Ascending aorta (tissue), 2 donors: Measurements from ENCODE around the gene KIAA1549. TPM values are rescaled to one million over a fixed set of nuclear protein-coding genes. Genes with fewer than 3 reads are reported as not detected.

Experiments
- DNase-seq, 2 donors: peaks; one replicate each; pipeline ENCODE4 v3.0.0-alpha.2; 2019; ENCODE audit warnings: low spot score in 2 of 2
- H3K27ac ChIP-seq, 2 donors: fragments of 200-600 bp; sonication (generic); one replicate each; pipeline ENCODE4 v1.5.1; 2016 to 2017; ENCODE audit warnings: mild to moderate bottlenecking in 1 of 2
- H3K27me3 ChIP-seq: fragments of 200-600 bp; sonication (generic); one replicate; pipeline ENCODE4 v1.5.1; 2017
- H3K36me3 ChIP-seq, 2 donors: fragments of 200-600 bp; sonication (generic); one replicate each; pipeline ENCODE4 v1.5.1; 2016
- H3K4me1 ChIP-seq, 2 donors: fragments of 200-600 bp; sonication (generic); one replicate each; pipeline ENCODE4 v1.5.1; 2016 to 2017; ENCODE audit warnings: mild to moderate bottlenecking in 1 of 2
- H3K4me3 ChIP-seq, 2 donors: fragments of 200-600 bp; sonication (generic); one replicate each; pipeline ENCODE4 v1.5.1; 2016 to 2017; ENCODE audit warnings: mild to moderate bottlenecking in 1 of 2
- H3K9me3 ChIP-seq, 2 donors: fragments of 200-600 bp; sonication (generic); one replicate each; pipeline ENCODE4 v1.5.1; 2016
- intact Hi-C: fragments of 100-400 bp; cut with DNase I; formaldehyde crosslinking; loops from one replicate; pipeline ENCODE4 v1.15.1; 2023
- total RNA-seq: library from RNA; depleted of rRNA; stranded (reverse); fragments of >200 nt; gene quantifications from one replicate; pipeline ENCODE4 v1.1.0, GENCODE V29; 2016
- TF ChIP-seq, protein P1 (sequence below), 3 experiments: fragments of 200-600 bp in 2 of 3; fragments of 450-650 bp in 1 of 3; sonication (generic) in 2 of 3; IDR thresholded peaks; one replicate each; pipeline ENCODE4 v1.5.1; 2016 to 2019; ENCODE audit warnings: antibody characterized with exemption in 3 of 3, mild to moderate bottlenecking in 1 of 3, moderate library complexity in 1 of 3

Gene KIAA1549
- total RNA-seq, 1 donor from 2014 or later, result 0.11 TPM

- TF ChIP-seq, protein P1, sequence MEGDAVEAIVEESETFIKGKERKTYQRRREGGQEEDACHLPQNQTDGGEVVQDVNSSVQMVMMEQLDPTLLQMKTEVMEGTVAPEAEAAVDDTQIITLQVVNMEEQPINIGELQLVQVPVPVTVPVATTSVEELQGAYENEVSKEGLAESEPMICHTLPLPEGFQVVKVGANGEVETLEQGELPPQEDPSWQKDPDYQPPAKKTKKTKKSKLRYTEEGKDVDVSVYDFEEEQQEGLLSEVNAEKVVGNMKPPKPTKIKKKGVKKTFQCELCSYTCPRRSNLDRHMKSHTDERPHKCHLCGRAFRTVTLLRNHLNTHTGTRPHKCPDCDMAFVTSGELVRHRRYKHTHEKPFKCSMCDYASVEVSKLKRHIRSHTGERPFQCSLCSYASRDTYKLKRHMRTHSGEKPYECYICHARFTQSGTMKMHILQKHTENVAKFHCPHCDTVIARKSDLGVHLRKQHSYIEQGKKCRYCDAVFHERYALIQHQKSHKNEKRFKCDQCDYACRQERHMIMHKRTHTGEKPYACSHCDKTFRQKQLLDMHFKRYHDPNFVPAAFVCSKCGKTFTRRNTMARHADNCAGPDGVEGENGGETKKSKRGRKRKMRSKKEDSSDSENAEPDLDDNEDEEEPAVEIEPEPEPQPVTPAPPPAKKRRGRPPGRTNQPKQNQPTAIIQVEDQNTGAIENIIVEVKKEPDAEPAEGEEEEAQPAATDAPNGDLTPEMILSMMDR (IDR thresholded peaks at IDR 0.05), result no peak
Observed at GRCh38 chr7:138957217-138957616, 24.0 kb downstream of the KIAA1549 start.

GRCh38 chr7:138954545-138955475 lies 26.4 kb downstream of the KIAA1549 start:
- Histone ChIP-seq H3K4me3 (no peak overlapping the region), H3K27ac (no peak overlapping the region), H3K4me1 (no peaks in the 10 kb centered on the region), H3K9me3 (no peaks in the 10 kb centered on the region), H3K36me3 (no peaks in the 10 kb centered on the region), H3K27me3 (no peaks in the 10 kb centered on the region)
- TF ChIP-seq, protein P1 (IDR thresholded peaks at IDR 0.05), result no peak
- intact Hi-C loops, result no loop called here
- DNase-seq, result no peak

More at GRCh38 chr7:138957217-138957616, 24.0 kb downstream of the KIAA1549 start:
- H3K36me3 ChIP-seq, result no peaks in the 10 kb centered on the region
- DNase-seq, result no peak
- H3K27ac ChIP-seq, result no peak overlapping the region
- H3K4me3 ChIP-seq, result no peak overlapping the region
- no peaks in the 10 kb centered on the region for H3K4me1 ChIP-seq
- intact Hi-C loops, result no loop called here
- H3K27me3 ChIP-seq, result no peaks in the 10 kb centered on the region
- no peaks in the 10 kb centered on the region for H3K9me3 ChIP-seq

- DNase-seq, result no peak
- intact Hi-C loops, result no loop called here
- Histone ChIP-seq H3K36me3 (no peaks in the 10 kb centered on the region), H3K4me3 (no peak overlapping the region), H3K4me1 (no peaks in the 10 kb centered on the region), H3K27me3 (no peaks in the 10 kb centered on the region), H3K27ac (no peak overlapping the region), H3K9me3 (no peaks in the 10 kb centered on the region)
- TF ChIP-seq, protein P1 (IDR thresholded peaks at IDR 0.05), result no peak
Observed at GRCh38 chr7:138952791-138953190, 28.4 kb downstream of the KIAA1549 start.

DNA sequence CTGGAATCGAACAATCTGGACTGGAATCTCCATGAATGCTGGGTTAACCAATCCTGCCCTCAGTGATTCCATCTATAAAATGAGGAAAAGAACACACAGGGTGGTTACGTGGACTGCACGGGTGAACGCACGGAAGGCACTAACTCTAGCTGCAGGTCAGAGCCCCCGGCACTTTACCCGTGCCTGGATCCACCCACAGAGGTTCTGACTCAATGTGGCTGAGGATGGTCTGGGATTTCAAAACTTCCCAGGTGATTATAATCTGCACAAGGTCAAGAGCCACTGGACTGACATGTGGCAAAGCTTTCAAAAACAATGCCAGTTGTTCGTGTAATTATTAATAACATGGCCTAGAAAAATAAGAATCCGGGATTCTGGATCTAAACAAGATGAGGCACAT lies 29.2 kb downstream of the KIAA1549 start:
- TF ChIP-seq, protein P1 (IDR thresholded peaks at IDR 0.05), result no peak
- Histone ChIP-seq H3K27ac (no peak overlapping the region), H3K36me3 (no peaks in the 10 kb centered on the region), H3K4me3 (no peak overlapping the region), H3K4me1 (no peaks in the 10 kb centered on the region), H3K27me3 (no peaks in the 10 kb centered on the region), H3K9me3 (no peaks in the 10 kb centered on the region)
- intact Hi-C loops, result no loop called here
- no peak for DNase-seq

DNA sequence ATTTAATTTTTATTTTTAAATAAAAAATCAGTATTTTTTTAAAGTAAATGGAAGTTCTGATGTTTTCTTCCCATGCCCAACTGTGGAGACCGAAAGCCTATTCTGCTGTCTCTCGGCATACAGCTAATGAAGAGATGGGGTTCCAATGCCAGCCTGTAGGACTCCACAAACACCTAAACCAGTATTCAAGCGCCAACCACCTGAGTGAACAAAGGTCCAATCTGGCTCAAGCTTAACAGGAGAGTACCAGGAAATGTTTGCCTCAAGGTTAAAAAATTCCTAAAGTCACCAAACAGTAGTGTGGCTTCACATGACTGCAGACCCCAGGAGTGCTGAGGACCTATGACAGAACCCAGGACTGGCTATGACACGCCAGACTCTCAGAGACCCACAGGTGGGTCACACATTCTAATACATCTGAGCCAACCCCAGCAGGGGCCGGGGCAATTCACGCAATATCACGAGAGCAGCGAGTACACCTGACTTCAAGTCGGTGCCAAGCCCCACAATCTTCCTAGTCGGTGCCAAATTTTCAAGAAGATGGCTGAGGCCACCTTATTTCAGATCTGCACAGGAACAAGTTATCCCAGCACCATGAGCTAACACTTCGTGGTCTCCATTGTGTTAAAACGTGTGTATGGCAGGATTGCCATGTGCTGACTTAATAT lies 31.6 kb downstream of the KIAA1549 start:
- Histone ChIP-seq H3K36me3 (no peaks in the 10 kb centered on the region), H3K27me3 (no peaks in the 10 kb centered on the region), H3K4me3 (no peak overlapping the region), H3K9me3 (no peaks in the 10 kb centered on the region), H3K4me1 (no peaks in the 10 kb centered on the region), H3K27ac (no peak overlapping the region)
- no peak for DNase-seq
- TF ChIP-seq, protein P1 (IDR thresholded peaks at IDR 0.05), result no peak
- intact Hi-C loops, result no loop called here
